SK-N-SH (cell line): ENCODE measurements around the gene NIPSNAP3A.

Experiments used
- CTCF ChIP-seq: fragments of 200-600 bp; sonication (generic); IDR thresholded peaks from 2 replicates; pipeline ENCODE4 v1.6.1; 2017; ENCODE audit warnings: antibody characterized with exemption, mild to moderate bottlenecking, moderate library complexity
- EP300 ChIP-seq, 2 experiments: IDR thresholded peaks; 2 replicates each; pipeline versions ENCODE4 v1.4.0 to v1.6.1; 2012; ENCODE audit warnings: borderline replicate concordance in 1 of 2, low read depth in 1 of 2, low read length in 1 of 2
- POLR2AphosphoS5 ChIP-seq: IDR thresholded peaks from 2 replicates; pipeline ENCODE4 v1.6.1; 2012; ENCODE audit warnings: low read depth, low read length
- RAD21 ChIP-seq: IDR thresholded peaks from 2 replicates; pipeline ENCODE4 v1.6.1; 2012; ENCODE audit warnings: mild to moderate bottlenecking, low read length
- SMC3 ChIP-seq: IDR thresholded peaks from 2 replicates; pipeline ENCODE4 v1.6.1; 2012; ENCODE audit warnings: low read depth, low read length, improper control_type of control experiment
- USF2 ChIP-seq: fragments of 150-350 bp; IDR thresholded peaks from 2 replicates; pipeline ENCODE4 v1.6.1; 2017; ENCODE audit warnings: antibody characterized with exemption, low read length, low read depth, borderline replicate concordance

- TF ChIP-seq CTCF (no peak), POLR2AphosphoS5 (peak; percentile 46; the same call in 1 of the 2 replicates), SMC3 (no peak), USF2 (no peak), RAD21 (no peak), EP300 (IDR thresholded peaks at IDR 0.05; ENCODE audit: borderline replicate concordance in 1 of 2, low read depth in 1 of 2, low read length in 1 of 2) (peak in 1 of 2 experiments; percentile 88; a peak in 2 of 4 replicates)
Observed at GRCh38 chr9:104798209-104798995, 50.9 kb downstream of the NIPSNAP3A start.
